NCI-H187 treated with DMSO at 0.1 percent for 48 hours (cell line): ENCODE results near the gene LTA4H.

Experiments used
- DNase-seq: peaks from one replicate; lab custom pipeline; 2025; lab: John Stamatoyannopoulos, UW

Gene LTA4H

DNA sequence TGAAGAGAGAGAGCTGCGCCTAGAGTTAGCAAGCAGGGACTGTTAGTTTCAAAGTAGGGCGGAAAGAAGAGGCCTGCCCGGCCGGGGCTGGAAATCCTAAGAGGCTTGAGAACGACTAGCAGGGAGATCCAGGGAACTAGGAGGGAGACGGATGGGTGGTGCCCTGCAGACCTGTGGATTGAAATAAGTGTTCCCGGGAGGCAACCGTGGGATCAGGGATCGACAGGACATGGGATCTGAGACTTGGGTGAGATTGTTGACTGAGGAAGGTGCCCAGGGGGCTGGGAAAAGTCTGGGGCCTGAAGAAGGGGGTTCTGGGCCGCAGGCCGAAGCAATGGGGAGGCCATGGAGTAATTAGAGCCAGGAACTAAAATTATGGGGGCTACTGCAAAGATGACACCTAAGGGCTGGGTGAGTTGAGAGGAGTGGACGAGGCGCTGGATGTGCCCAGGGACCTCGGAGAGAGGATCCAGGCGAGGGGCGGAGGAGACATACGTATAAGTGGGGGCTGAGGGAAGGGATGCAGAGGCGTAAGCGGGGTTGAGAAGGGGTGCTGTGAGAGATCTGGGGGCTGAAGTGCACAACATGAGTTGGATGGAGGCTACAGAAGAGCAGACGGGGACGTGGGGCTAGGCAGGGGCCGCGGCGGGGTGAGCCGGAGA is 635 bp downstream of the LTA4H start:
- DNase-seq, result no peak

- no peak for DNase-seq
Measured at GRCh38 chr12:96033549-96034389, 1.6 kb downstream of the LTA4H start.

GRCh38 chr12:96029826-96030225 is 5.6 kb downstream of the LTA4H start:
- DNase-seq, result no peak

GRCh38 chr12:96028538-96028937 is 6.8 kb downstream of the LTA4H start:
- no peak for DNase-seq

- no peak for DNase-seq
Measured at GRCh38 chr12:96026331-96026730, 9.1 kb downstream of the LTA4H start.

DNA sequence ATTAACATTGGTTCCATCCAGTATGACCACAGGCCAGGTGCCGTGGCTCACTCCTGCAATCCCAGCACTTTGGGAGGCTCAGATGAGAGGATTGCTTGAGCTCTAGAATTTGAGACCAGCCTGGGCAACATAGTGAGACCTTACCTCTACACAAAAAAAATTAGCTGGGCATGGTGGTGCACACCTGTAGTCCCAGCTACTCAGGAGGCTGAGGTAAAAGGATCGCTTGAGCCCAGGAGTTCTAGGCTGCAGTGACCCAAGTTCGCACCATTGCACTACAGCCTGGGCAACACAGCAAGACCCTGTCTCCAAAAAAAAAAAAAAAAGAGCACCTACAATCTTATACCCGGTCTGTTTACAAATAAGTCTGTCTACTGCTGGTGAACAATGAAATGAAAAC is 9.9 kb downstream of the LTA4H start:
- no peak for DNase-seq

DNA sequence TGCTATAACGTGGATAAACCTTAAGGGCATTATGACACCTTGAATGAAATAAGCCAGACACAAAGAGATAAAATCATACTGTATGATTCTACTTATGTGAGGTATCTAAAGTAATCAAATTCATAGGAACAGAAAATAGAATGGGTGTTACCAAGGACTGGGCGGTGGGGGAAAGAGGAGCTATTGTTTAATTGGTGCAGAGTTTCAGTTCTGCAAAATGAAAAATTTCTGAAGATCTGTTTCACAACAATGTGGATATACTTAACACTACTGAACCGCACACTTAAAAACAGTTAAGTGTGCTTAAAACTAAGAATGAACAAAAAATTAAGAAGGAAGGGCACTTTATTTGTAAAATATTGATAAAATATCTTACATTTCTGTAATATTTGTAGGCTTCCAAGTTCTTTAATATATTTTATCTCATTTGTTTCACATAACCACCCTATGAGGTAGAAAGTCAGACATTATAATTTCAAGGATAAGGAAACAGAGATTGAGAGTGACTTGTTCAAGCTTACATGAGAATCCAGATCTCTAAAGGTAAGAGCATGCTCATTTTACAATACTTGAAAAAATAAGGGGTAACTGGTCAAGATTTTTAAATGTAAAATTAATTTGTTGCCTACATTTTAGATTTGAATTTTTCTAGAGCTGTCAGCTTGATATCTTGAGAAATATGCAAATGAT is 14.9 kb downstream of the LTA4H start:
- no peak for DNase-seq

DNA sequence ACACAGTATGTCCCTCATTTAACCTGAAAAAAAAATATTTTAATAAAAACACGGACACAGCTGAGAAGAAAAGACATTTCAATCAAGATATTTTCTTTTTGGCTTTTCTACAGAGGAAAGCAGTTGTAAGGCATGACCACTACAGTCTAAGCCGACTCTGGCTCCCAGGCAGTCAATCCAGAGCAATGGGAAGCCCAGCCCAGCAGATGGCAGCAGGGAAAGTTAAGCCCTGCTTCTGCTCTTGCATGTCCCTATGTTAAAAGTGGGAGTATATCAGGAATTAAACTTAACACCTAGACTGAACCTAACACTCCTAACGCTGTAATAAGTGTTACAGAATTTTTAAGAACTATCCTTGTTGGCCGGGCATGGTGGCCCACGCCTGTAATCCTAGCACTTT is 19.7 kb downstream of the LTA4H start:
- no peak for DNase-seq

GRCh38 chr12:96014943-96015599 is 20.3 kb downstream of the LTA4H start:
- DNase-seq, result no peak

DNA sequence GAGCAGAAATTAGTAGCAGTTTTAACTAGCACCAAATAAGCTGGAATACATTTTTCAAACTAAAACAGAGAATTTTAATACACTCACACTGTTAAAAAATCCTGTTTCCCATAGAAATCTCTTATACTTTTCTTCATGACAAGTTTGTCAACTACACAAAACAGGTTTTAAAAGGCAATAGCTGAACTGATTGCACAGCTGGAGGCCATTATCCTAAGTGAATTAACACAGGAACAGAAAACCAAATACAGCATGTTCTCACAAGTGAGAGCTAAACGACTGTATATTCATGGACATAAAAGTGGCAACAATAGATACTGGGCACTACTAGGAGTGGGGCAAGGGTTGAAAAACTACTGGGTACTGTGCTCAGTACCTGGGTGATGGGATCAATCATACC is 27.7 kb downstream of the LTA4H start:
- no peak for DNase-seq

DNA sequence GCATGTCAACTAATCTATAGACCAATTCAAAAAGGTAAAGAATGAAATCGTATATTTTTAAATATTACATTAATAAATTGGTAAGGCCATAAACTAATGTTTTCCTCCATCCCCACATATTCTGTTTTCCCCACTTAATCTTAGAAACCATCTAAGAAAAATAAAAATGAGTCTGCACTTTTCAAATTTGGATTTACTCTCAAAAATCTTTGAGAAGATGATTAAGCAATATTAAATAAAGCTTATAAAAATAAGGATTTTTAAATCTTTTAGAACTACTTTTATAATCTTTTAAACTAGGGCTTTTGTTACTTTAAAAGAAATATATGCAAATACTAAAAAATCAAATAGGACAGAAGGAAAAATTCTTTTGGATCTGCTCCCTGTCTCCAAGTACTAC is 28.7 kb downstream of the LTA4H start:
- no peak for DNase-seq

DNA sequence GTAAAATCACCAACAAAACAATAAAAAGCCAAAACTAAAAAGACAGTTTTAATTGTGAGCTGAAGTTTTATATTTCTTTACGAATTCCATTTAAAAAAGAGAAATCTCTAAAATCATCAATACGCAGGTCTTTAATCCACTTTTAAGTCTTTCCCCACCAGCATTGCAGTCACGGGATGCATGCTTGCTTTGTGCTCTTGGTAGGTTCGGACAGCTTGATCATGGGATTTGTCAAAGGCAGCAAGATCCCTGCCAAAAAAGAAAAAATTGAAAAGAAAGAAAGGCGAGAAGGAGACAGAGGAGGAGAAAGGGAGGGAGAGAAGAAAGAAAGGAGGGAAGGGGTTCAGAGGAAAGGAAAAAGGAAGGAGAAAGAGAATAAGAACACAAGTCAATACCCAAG is 34.5 kb downstream of the LTA4H start:
- no peak for DNase-seq

- DNase-seq, result no peak
Measured at GRCh38 chr12:95999484-95999883, 35.9 kb downstream of the LTA4H start.

DNA sequence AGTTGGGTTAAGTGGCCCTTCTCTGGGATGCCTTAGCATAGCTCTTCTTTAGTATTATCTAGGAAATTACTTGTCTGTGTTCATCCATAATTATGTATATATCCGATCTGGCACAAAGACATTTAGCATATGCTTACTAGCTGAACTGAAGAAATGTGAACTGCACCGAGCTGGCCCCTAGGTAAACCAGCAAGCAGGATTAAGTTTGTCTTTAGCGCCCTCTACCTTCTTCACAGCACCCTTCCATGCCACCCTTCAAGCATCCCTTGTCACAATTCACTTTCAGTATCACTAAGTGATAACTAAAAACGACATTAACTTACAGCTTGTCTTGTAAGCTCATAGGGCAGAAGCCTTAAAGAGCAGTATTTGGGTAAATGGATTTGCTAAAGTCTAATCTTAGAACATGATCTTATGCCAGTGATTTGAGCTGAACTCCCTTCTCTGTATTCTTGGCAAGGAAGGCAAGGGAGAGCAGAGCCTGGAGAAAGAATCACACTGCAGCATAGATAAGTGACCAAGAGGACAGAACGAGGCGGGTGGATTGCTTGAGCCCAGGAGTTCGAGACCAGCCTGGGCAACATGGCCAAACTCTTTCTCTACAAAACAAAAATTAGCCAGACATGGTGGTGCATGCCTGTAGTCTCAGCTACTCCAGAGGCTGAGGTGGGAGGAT is 36.6 kb downstream of the LTA4H start:
- DNase-seq, result no peak

GRCh38 chr12:95997911-95998510 is 37.4 kb downstream of the LTA4H start:
- no peak for DNase-seq

GRCh38 chr12:95997276-95997675 is 38.1 kb downstream of the LTA4H start:
- no peak for DNase-seq

- DNase-seq, result no peak
Measured at GRCh38 chr12:95996034-95996658, 39.2 kb downstream of the LTA4H start, which contains the start of gene HAL. HAL (minus strand) TSS chr12:95996344; CDS start chr12:95995910, 434 bp downstream.

- no peak for DNase-seq
Measured at GRCh38 chr12:95995238-95996031, 40.0 kb downstream of the LTA4H start.

- DNase-seq, result no peak
Measured at GRCh38 chr12:95994476-95994875, 40.9 kb downstream of the LTA4H start.

DNA sequence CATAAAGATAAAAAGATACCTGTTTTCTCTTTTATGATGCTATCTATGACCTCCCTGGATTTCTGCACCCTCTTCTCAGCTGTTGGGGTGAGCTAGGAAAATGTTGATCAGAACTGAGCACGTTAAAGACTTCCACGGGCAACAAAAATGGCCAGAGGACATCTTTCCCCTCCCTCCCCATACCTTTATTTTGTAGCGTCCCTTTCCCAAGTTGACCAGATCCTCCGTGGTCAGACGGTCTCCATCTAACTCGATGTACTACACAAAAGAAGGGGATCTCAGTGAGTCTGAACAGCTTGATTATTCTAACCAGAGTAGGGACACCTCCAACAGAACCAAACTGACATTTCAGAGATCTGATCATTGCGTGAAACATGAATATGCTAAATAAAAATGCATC is 41.5 kb downstream of the LTA4H start:
- DNase-seq, result no peak
